HFF-Myc (cell line): ENCODE measurements around the gene RNF113B.
A peak's percentile ranks its signal among the peaks of the same experiment; 100 is the strongest.

Experiments used
- DNase-seq: peaks from one replicate; pipeline ENCODE4 v3.0.0-alpha.2; 2011; ENCODE audit warnings: low read depth; ENCODE audit errors: extremely low read depth
- H3K4me3 ChIP-seq: replicated peaks from 2 replicates; pipeline ENCODE4 v1.5.1; 2011; ENCODE audit warnings: low read depth, mild to moderate bottlenecking, control low read depth, low read length
- CTCF ChIP-seq: IDR thresholded peaks from 2 replicates; pipeline ENCODE4 v1.5.1; 2012; ENCODE audit warnings: mild to moderate bottlenecking, low read depth, low read length, control low read depth; ENCODE audit errors: missing control alignments

RNF113B gene

DNA sequence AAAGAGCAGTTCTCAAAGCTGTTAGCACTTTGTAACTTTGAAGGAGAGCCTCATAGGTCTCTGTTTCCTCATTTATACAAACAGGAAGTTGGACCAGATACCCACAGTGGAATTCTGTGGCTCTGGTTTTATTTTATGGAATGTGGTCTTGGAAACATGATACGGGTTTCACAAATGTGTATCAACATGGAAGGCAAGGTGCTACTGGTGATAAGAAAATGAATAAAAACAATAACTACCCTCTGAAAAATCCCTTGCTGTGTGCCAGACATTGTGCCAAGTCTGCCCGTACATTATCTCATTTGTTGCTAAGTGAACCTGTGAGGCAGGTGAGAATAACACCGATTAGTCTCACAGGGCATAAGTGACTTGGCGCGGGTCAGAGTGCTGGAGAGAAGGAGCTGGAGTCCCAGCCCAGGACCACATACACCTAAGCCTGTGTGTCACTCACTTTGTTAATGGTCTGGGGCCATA is 45.0 kb upstream of the RNF113B start:
- no peak for DNase-seq
- no peak for TF ChIP-seq CTCF
- no peak overlapping the region for H3K4me3 ChIP-seq

GRCh38 chr13:98221234-98221633 is 44.2 kb upstream of the RNF113B start:
- no peak for TF ChIP-seq CTCF
- no peak for DNase-seq

GRCh38 chr13:98220271-98220791 is 43.3 kb upstream of the RNF113B start:
- H3K4me3 ChIP-seq = no peak overlapping the region
- no peak for TF ChIP-seq CTCF
- no peak for DNase-seq

More at GRCh38 chr13:98221234-98221633, 44.2 kb upstream of the RNF113B start:
- no peak overlapping the region for H3K4me3 ChIP-seq

- no peak overlapping the region for H3K4me3 ChIP-seq
- TF ChIP-seq CTCF = no peak
- DNase-seq = no peak
Observed at GRCh38 chr13:98219685-98220084, 42.6 kb upstream of the RNF113B start.

DNA sequence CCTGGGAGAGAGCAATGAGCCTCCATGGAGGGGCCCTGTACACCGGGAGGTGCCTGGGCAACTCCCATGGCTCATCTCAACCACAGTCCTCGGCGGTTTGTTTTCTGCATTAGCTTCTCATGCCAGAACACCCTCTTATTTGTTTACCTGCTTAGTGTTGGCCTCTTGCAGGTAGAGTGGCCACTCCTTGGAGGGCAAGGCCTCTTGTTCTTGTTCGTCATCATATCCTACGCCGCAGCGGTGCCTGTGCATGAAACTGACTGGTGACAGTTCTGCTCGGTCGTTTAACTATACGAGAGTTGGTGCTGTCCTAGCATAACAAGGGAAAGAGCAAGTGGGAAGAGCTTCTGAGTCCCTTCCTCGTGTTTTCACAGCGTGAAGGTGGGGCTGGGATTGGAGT is 40.5 kb upstream of the RNF113B start:
- no peak for DNase-seq
- no peak overlapping the region for H3K4me3 ChIP-seq
- no peak for TF ChIP-seq CTCF

DNA sequence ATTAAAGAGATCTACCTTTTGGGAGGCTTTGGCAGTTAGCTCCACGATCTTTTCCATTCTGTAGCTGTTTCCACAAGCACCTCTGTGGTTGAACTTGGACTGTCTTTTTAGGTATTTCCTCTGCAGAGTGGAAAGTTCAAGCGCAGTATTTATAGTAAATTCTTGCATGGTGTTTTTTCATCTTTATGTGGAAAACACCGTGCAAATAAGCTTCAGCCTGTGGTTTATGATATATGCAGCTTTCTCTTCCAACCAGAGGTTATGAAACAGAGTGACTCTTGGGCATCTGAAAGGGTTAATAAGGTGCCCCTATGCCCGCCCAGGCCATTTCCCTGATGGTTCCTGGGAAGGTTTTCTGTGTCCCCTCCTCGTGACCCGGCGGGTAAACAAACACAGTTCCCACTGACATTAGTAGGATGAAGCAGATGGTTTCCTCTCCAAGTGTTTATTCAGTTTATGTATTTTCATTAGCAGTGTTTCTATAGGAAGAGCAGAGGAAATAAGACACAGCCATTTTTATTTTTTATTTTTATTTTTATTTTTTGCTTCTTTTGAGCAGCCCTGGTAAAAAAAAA is 39.7 kb upstream of the RNF113B start:
- H3K4me3 ChIP-seq = no peak overlapping the region
- TF ChIP-seq CTCF = no peak
- DNase-seq = no peak

- no peak overlapping the region for H3K4me3 ChIP-seq
- TF ChIP-seq CTCF = no peak
- DNase-seq = peak; percentile 73
Observed at GRCh38 chr13:98216135-98216565, 39.1 kb upstream of the RNF113B start.
